ENCODE data around the gene DCAF11. TPM values are rescaled to one million over a fixed set of nuclear protein-coding genes. Genes with fewer than 3 reads are reported as not detected.

The DCAF11 gene
- total RNA-seq, 1 experiment from 2014 or later, result 42.9 TPM

DNA sequence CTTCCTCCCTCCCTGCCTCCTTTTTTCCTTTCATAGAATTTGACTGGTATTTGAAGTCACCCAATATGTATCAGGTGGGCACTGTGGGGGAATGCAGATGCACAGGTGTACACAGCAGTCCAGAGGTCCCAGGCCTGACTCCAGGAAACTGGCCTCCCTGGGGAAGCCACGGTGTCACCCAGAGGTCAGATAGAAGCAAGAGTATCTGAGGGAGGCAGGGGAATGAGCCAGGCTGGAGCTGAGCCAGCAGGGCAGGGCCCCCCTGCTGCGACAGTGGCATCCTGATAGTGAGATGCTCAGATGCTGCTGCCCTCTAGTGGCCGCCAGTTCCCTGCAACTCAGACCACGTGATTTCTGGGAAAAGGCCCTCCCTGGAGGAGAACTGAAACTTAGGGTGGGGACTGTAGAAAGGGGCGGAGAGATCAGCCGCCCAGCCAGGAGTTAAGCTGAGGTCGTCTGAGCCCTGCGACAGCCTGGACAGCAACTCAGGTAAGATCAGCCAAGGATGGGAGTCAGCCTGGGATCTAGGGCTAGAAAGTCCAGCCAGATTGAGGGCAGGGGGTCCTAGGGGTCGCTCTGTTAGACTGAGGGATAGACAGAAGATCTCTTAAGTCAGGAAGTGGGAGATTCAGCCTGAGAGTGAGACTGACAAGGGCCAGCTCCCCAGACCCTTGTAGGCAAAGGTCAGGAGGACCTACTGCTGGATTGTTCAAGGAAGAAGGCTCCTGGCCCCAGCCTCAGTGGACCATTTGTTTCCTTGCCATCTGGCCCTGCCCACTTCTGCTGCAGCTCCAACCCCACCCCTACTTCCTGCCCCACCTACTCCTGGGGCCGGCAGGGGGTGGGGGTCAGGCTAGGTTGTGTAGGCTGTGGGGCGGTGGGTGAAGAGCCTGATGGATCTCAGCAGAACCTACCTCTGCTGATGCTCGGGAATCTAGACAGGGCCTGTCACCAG lies 46.5 kb downstream of the DCAF11 start, which contains the start of gene IRF9:
IRF9 (plus strand) TSS at position 416 of the 955 bp plus-strand sequence. CDS start 880 bp downstream, outside the sequence.
- peak; percentile 92 for DNase-seq (ENCODE audit: low read depth)

DNA sequence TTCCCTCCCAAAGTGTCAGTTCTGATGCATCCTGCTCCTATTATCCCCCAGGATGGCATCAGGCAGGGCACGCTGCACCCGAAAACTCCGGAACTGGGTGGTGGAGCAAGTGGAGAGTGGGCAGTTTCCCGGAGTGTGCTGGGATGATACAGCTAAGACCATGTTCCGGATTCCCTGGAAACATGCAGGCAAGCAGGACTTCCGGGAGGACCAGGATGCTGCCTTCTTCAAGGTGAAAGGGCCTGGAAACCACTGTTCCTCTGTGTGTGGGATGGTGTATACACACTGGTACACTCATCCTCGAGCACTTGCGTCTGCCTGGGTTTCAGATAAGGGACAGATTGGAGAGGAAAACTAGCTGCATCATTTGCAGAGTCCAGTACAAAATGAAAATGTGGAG lies 47.5 kb downstream of the DCAF11 start:
- no peak for DNase-seq (ENCODE audit: low read depth)

DNA sequence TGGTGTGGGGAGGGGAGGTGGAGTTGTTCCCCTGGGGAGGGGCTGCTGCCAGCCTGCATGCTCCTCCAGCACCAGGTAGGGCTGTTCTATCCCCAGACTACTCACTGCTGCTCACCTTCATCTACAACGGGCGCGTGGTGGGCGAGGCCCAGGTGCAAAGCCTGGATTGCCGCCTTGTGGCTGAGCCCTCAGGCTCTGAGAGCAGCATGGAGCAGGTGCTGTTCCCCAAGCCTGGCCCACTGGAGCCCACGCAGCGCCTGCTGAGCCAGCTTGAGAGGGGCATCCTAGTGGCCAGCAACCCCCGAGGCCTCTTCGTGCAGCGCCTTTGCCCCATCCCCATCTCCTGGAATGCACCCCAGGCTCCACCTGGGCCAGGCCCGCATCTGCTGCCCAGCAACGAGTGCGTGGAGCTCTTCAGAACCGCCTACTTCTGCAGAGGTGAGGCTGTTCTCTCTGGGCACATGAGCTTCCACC lies 50.0 kb downstream of the DCAF11 start:
- no peak for DNase-seq (ENCODE audit: low read depth)

DNA sequence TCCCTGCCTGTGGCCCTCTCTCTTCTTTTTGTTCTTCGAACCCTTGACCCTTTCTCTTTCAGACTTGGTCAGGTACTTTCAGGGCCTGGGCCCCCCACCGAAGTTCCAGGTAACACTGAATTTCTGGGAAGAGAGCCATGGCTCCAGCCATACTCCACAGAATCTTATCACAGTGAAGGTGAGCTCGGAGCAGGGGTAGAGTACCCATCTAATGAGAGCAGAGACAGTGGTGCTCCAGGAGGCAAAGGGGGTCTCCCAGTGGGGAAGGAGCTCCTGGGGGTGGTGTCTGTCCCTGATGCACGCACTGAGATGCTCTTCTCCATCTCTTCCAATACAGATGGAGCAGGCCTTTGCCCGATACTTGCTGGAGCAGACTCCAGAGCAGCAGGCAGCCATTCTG lies 51.2 kb downstream of the DCAF11 start:
- DNase-seq (ENCODE audit: low read depth), result no peak

DNA sequence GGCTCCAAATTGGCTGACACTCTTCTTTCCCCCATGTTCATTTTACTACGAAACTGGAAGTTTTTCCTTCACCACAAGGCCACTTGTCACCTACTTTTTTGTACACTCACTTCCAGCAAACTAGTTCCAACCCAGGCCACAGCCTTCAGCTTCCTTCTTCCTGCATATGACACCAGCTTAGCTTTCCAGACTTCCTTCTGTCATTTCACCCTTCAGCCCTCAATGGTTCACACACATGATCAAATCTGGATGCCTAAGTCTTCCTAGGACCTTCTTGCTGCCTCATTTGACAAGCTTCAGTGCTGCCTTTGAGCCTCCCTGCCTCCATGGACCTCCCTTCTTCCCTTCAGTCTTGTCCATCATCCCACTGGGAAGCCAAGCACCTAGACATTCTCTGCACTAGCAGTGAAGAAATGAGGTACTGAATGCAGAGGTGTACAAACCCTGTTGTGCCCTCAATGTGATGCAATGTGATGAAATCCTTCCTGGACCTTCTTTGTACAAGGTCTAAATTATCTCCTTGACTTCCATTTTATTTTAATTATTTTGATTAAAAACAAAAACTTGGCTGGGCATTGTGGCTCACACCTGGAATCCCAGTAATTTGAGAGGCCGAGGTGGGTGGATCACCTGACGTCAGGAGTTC lies 53.0 kb downstream of the DCAF11 start:
- no peak for DNase-seq (ENCODE audit: low read depth)

DNA sequence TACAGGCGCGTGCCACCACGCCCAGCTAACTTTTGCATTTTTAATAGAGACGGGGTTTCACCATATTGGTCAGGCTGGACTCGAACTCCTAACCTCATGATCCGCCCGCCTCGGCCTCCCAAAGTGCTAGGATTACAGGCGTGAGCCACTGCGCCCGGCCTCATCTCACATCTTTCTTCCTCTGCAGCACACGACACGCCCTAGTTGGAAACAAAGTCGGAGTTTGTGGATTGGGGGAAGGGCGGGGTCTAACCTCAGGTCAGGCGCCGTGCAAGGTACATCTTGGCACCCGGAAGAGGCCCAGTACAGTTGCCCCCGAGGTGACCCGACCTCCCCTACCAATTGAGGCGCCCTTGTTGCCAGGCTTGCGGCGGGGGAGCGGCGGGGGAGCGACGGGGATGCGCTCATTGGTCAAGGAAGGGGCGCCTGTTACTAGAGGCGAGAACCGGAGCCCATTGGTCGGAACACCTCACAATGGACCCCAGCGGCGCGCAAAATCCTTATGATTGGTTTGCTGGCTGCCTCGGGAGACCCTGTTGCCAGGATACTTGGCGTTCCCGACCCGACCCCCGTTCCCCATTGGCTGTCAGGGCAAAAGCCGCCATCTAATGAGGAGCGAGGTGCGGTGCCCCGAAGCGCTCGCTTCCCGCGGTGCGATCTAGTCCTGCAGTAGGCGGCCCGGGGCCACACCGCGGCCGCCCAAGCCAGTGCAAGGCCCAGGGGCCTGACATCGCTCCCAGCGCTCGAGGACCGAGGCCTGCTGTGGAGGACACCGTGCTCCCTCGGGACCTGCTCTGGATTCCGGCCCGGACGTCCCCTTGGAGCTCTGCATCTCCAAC lies 57.1 kb downstream of the DCAF11 start, which contains the start of gene REC8:
REC8 (plus strand) TSS at position 659 of the 839 bp plus-strand sequence. CDS start 473 bp downstream, outside the sequence.
- DNase-seq (ENCODE audit: low read depth), result no peak

DNA sequence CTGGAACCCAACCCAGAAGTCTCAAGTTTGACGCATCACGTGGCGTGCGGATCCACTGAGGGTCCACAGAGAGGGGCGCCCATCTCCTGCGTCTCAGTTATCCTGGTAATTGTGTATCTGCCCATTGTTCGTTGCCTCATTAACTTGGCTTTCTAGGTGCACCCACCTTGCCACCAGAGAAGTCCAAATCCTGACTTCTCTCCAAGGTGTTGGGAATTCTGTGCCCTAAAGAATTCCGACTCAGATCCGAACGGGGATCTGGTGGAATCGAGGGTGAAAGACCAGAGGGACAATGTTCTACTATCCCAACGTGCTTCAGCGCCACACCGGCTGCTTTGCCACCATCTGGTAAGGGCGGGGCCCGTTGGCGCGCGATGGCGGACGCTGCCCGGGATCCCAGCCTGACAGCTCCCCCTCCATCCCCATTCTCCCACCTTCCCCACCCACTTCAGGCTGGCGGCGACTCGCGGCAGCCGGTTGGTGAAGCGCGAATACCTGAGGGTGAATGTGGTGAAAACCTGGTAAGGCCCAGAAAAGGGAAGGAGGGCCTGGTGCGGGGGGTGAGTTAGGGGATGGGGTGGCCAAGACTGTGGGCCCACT lies 57.8 kb downstream of the DCAF11 start:
- DNase-seq (ENCODE audit: low read depth), result no peak

DNA sequence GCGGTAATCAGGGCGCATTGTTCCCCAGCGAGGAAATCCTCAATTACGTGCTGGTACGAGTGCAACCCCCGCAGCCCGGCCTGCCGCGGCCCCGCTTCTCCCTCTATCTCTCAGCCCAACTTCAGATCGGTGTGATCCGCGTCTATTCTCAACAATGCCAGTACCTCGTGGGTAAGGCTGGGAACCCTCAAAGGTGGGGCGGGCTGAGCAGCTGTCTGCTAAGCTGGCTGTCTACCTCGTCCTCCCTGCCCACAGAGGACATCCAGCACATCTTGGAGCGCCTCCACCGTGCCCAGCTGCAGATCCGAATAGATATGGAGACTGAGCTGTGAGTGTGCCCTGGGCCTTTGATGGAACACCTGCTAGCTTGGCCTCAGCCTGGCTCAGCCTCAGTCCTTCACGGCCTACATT lies 58.3 kb downstream of the DCAF11 start:
- no peak for DNase-seq (ENCODE audit: low read depth)

Other genes with a start within 250 kb of the DCAF11 start
- 25.1 and 48.0 TPM in 2 replicates for gene DHRS4, start 161.0 kb upstream of the DCAF11 start, total RNA-seq (2014; rRNA removed; shearing (Covaris generic))
- 15.9 and 16.5 TPM in 2 replicates for gene DHRS4L2, start 125.8 kb upstream of the DCAF11 start, total RNA-seq (2014; rRNA removed; shearing (Covaris generic))
- gene CARMIL3, start 62.8 kb upstream of the DCAF11 start, total RNA-seq (2014; rRNA removed; shearing (Covaris generic)), result under 0.01 and 0.12 TPM in 2 replicates
- not detected in 2 replicates for gene CPNE6, start 43.2 kb upstream of the DCAF11 start, total RNA-seq (2014; rRNA removed; shearing (Covaris generic))
- gene PCK2, start 20.5 kb upstream of the DCAF11 start, total RNA-seq (2014; rRNA removed; shearing (Covaris generic)), result 12.3 and 12.5 TPM in 2 replicates
- gene NRL, start 172 bp downstream of the DCAF11 start, total RNA-seq (2014; rRNA removed; shearing (Covaris generic)), result 0.60 and 1.5 TPM in 2 replicates
- 0.20 TPM in 1 of 2 replicates, not detected in the other for gene FITM1, start 15.9 kb downstream of the DCAF11 start, total RNA-seq (2014; rRNA removed; shearing (Covaris generic))
- gene PSME1, start 21.4 kb downstream of the DCAF11 start, total RNA-seq (2014; rRNA removed; shearing (Covaris generic)), result 294 and 310 TPM in 2 replicates
- 25.8 and 32.6 TPM in 2 replicates for gene EMC9, start 26.8 kb downstream of the DCAF11 start, total RNA-seq (2014; rRNA removed; shearing (Covaris generic))
- gene PSME2, start 31.8 kb downstream of the DCAF11 start, total RNA-seq (2014; rRNA removed; shearing (Covaris generic)), result 237 and 262 TPM in 2 replicates
- 28.5 and 37.8 TPM in 2 replicates for gene RNF31, start 32.7 kb downstream of the DCAF11 start, total RNA-seq (2014; rRNA removed; shearing (Covaris generic))
- 39.3 and 54.4 TPM in 2 replicates for gene IRF9, start 46.5 kb downstream of the DCAF11 start, total RNA-seq (2014; rRNA removed; shearing (Covaris generic))
- 0.39 and 1.1 TPM in 2 replicates for gene REC8, start 57.3 kb downstream of the DCAF11 start, total RNA-seq (2014; rRNA removed; shearing (Covaris generic))
- 22.9 and 30.9 TPM in 2 replicates for gene IPO4, start 74.0 kb downstream of the DCAF11 start, total RNA-seq (2014; rRNA removed; shearing (Covaris generic))
- gene TM9SF1, start 80.7 kb downstream of the DCAF11 start, total RNA-seq (2014; rRNA removed; shearing (Covaris generic)), result 52.5 and 69.2 TPM in 2 replicates
- gene TSSK4, start 90.9 kb downstream of the DCAF11 start, total RNA-seq (2014; rRNA removed; shearing (Covaris generic)), result not detected in 2 replicates
- 13.5 and 39.7 TPM in 2 replicates for gene CHMP4A, start 98.7 kb downstream of the DCAF11 start, total RNA-seq (2014; rRNA removed; shearing (Covaris generic))
- 23.3 and 26.2 TPM in 2 replicates for gene MDP1, start 101.3 kb downstream of the DCAF11 start, total RNA-seq (2014; rRNA removed; shearing (Covaris generic))
- gene NEDD8, start 117.6 kb downstream of the DCAF11 start, total RNA-seq (2014; rRNA removed; shearing (Covaris generic)), result 306 and 349 TPM in 2 replicates
- 51.2 and 52.9 TPM in 2 replicates for gene GMPR2, start 118.2 kb downstream of the DCAF11 start, total RNA-seq (2014; rRNA removed; shearing (Covaris generic))
- gene TINF2, start 127.8 kb downstream of the DCAF11 start, total RNA-seq (2014; rRNA removed; shearing (Covaris generic)), result 39.5 and 42.9 TPM in 2 replicates
- gene TGM1, start 148.4 kb downstream of the DCAF11 start, total RNA-seq (2014; rRNA removed; shearing (Covaris generic)), result 0.60 and 0.78 TPM in 2 replicates
- gene RABGGTA, start 156.8 kb downstream of the DCAF11 start, total RNA-seq (2014; rRNA removed; shearing (Covaris generic)), result 15.8 and 20.2 TPM in 2 replicates
- gene DHRS1, start 185.0 kb downstream of the DCAF11 start, total RNA-seq (2014; rRNA removed; shearing (Covaris generic)), result 12.6 and 15.6 TPM in 2 replicates
- 10.7 and 10.8 TPM in 2 replicates for gene NOP9, start 185.1 kb downstream of the DCAF11 start, total RNA-seq (2014; rRNA removed; shearing (Covaris generic))
- gene CIDEB, start 193.2 kb downstream of the DCAF11 start, total RNA-seq (2014; rRNA removed; shearing (Covaris generic)), result not detected in 2 replicates
- gene LTB4R2, start 195.4 kb downstream of the DCAF11 start, total RNA-seq (2014; rRNA removed; shearing (Covaris generic)), result 0.72 and 0.88 TPM in 2 replicates
- 0.48 and 0.59 TPM in 2 replicates for gene LTB4R, start 196.7 kb downstream of the DCAF11 start, total RNA-seq (2014; rRNA removed; shearing (Covaris generic))
- not detected in 2 replicates for gene ADCY4, start 220.3 kb downstream of the DCAF11 start, total RNA-seq (2014; rRNA removed; shearing (Covaris generic))
- gene RIPK3, start 225.2 kb downstream of the DCAF11 start, total RNA-seq (2014; rRNA removed; shearing (Covaris generic)), result 0.60 and 1.3 TPM in 2 replicates

Data from RPMI7951 (cell line).